Measurements from ENCODE around the gene GABPB1.

The GABPB1 gene

DNA sequence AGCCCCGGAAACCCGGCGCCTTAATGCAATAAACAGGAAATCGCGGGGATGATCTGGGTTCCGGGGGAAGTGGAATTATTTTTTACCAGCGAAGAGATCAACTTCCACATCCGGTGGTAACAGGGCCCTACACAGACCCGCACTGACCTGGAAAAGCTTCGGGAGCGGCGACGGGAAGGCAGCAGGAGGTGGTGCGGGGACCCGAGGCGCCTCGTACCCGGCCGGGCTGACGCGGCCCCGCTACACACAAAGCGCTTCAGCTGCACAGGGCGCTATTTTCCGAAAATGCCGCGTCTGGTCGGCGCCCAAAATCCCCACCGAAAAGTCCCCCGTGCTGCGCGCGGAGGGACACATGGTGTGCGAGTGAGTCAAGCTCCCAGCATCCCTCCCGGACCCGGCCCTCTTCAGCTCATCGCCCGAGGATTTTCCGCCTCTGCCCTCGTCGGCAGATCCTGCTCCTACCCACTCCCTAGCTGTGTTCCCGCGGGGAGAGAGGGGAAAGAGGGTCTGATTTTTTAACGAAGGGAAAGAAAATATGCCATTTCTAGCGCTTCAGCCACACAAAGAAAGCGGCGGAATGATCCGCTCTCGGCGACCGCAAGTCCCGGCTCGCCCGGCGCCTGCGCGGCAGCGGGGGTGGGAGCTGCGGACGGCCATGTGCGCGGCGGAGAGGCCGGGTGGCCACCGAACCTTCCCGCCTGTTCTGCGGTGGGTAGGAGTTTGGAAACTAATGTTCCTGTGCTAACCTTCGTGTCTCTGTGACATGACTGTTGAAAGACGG lies at the start of gene GABPB1:
GABPB1 (minus strand) TSS at position 361 of the 781 bp plus-strand sequence. CDS start 45,400 bp downstream, outside the sequence.
- TF ChIP-seq CTCF (IDR thresholded peaks at IDR 0.05) = no peak

GRCh38 chr15:50390554-50391264 lies 35.7 kb upstream of the GABPB1 start:
- TF ChIP-seq CTCF (IDR thresholded peaks at IDR 0.05) = no peak

DNA sequence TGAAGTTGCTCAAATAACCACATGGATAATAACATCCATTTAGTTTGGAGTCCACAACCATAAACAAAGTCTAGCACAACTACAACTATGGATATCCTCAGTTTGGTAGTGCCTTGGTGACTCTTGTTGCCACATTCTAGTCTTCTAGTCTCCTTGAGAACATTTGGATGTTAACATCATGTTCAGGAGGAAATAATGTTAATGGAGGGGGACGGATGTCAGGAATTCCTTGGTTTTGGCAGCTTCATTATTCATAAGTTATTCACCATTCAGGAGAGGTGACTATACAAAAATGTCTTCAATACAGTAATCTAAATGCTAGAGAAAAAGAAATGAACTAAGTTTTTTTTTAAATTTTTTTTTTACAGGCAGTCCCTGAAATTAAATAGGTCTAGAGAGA lies 26.4 kb upstream of the GABPB1 start:
- no peak for TF ChIP-seq CTCF (IDR thresholded peaks at IDR 0.05)

GRCh38 chr15:50380089-50380488 lies 25.1 kb upstream of the GABPB1 start:
- no peak for TF ChIP-seq CTCF (IDR thresholded peaks at IDR 0.05)

- no peak for TF ChIP-seq CTCF (IDR thresholded peaks at IDR 0.05)
Observed at GRCh38 chr15:50378776-50379175, 23.8 kb upstream of the GABPB1 start.

GRCh38 chr15:50377867-50378751 lies 23.1 kb upstream of the GABPB1 start:
- no peak for TF ChIP-seq CTCF (IDR thresholded peaks at IDR 0.05)

DNA sequence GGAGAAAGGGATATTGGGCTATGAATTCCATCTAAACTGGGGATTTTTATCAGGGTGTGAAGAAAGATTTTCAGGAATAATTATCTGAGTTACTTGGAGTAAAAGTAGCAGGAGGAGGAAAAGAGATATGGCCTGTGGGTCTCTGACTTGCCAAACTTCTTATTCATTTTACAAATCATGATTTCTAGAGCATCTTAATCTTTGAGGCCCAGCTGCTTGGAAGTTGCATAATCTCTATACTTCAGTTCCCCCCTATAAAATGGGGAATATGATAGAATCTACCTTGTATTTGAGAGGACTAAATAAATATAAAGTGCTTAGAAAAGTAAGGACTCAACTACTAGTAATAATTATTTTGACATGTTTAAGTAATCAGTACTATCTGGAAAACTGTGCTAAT lies 11.0 kb upstream of the GABPB1 start:
- TF ChIP-seq CTCF (IDR thresholded peaks at IDR 0.05) = no peak

All from LNCAP (cell line).